Gastrocnemius medialis (tissue), 4 donors: ENCODE results near the gene TTC39C. TPM values are rescaled to one million over a fixed set of nuclear protein-coding genes. Genes with fewer than 3 reads are reported as not detected.

Source experiments
- ATAC-seq, 2 donors: fragments of 150-250 bp; one replicate each; pipeline ENCODE4 v1.9.1; 2016
- DNase-seq, 2 donors: peaks; one replicate each; pipeline ENCODE4 v3.0.0-alpha.2; 2019
- H3K27ac ChIP-seq, 4 donors: fragments of 200-600 bp; sonication (generic); 1 replicate in 1 of 4; 2 replicates in 3 of 4; pipeline ENCODE4 v1.5.1; 2016 to 2018; ENCODE audit warnings: mild to moderate bottlenecking in 2 of 4, moderate library complexity in 1 of 4
- H3K27me3 ChIP-seq, 3 donors: fragments of 200-600 bp; sonication (generic) in 2 of 3; 1 replicate in 1 of 3; 2 replicates in 2 of 3; pipeline versions ENCODE4 v1.5.1 to v1.6.0; 2016 to 2019; ENCODE audit warnings: mild to moderate bottlenecking in 1 of 3, moderate library complexity in 1 of 3
- H3K36me3 ChIP-seq, 2 donors: fragments of 200-600 bp; sonication (generic) in 1 of 2; one replicate each; pipeline ENCODE4 v1.5.1; 2017 to 2018
- H3K4me1 ChIP-seq, 2 donors: fragments of 200-600 bp; sonication (generic) in 1 of 2; one replicate each; pipeline ENCODE4 v1.5.1; 2016 to 2017; ENCODE audit warnings: mild to moderate bottlenecking in 2 of 2
- H3K4me3 ChIP-seq, 4 donors: fragments of 200-600 bp; sonication (generic) in 3 of 4; 1 replicate in 1 of 4; 2 replicates in 3 of 4; pipeline ENCODE4 v1.5.1; 2016 to 2019; ENCODE audit warnings: mild to moderate bottlenecking in 2 of 4
- H3K9me3 ChIP-seq, 3 donors: fragments of 200-600 bp; sonication (generic) in 2 of 3; 1 replicate in 1 of 3; 2 replicates in 2 of 3; pipeline ENCODE4 v1.5.1; 2016 to 2019
- CTCF ChIP-seq, 5 experiments: fragments of 450-650 bp in 3 of 5; fragments of 200-600 bp in 2 of 5; sonication (generic) in 2 of 5; IDR thresholded peaks in 4 of 5; conservative IDR thresholded peaks in 1 of 5; 1 replicate in 4 of 5; 2 replicates in 1 of 5; pipeline ENCODE4 v1.5.1; 2016 to 2019; ENCODE audit warnings: antibody characterized with exemption in 5 of 5, mild to moderate bottlenecking in 3 of 5, moderate library complexity in 3 of 5
- POLR2A ChIP-seq, 2 donors: fragments of 450-650 bp; IDR thresholded peaks; one replicate each; pipeline ENCODE4 v1.6.1; 2017; ENCODE audit warnings: antibody characterized with exemption in 2 of 2, mild to moderate bottlenecking in 2 of 2, moderate library complexity in 2 of 2
- in situ Hi-C, 4 donors: fragments of 200-750 bp; cut with MboI; loops; one replicate each; pipeline versions ENCODE4 v1.15.0 to v1.8.0; 2017; ENCODE audit warnings: low sequenced_read_pairs in 4 of 4
- intact Hi-C: fragments of 100-400 bp; cut with DNase I; formaldehyde crosslinking; loops from one replicate; pipeline ENCODE4 v1.15.1; 2023; ENCODE audit warnings: low total_unique reads
- total RNA-seq, 4 donors: library from RNA; depleted of rRNA; stranded (reverse); fragments of >200 nt; gene quantifications; one replicate each; pipeline versions ENCODE4 v1.1.0 to v1.2.3, GENCODE V29; 2016

TTC39C gene
- total RNA-seq, 4 donors from 2014 or later: 0.71 to 1.8 (median 1.5) TPM

GRCh38 chr18:23969664-23970063 lies 44.9 kb upstream of the TTC39C start:
- H3K9me3 ChIP-seq: no peaks in the 10 kb centered on the region
- ATAC-seq: no peak
- no peak overlapping the region for H3K4me3 ChIP-seq
- no peaks in the 10 kb centered on the region for H3K36me3 ChIP-seq
- no peaks in the 10 kb centered on the region for H3K4me1 ChIP-seq
- no peak overlapping the region for H3K27ac ChIP-seq
- H3K27me3 ChIP-seq: no peaks in the 10 kb centered on the region
- TF ChIP-seq CTCF (IDR thresholded peaks at IDR 0.05 in 4 of 5, conservative IDR thresholded peaks at IDR 0.05 in 1 of 5): no peak
- no peak for TF ChIP-seq POLR2A (IDR thresholded peaks at IDR 0.05)
- DNase-seq: no peak
- in situ Hi-C loops (no loop called here), intact Hi-C loops (loop anchor here (10.0 kb wide), 1 partner anchor 145 kb away; no protein-coding TSS in a partner anchor)

DNA sequence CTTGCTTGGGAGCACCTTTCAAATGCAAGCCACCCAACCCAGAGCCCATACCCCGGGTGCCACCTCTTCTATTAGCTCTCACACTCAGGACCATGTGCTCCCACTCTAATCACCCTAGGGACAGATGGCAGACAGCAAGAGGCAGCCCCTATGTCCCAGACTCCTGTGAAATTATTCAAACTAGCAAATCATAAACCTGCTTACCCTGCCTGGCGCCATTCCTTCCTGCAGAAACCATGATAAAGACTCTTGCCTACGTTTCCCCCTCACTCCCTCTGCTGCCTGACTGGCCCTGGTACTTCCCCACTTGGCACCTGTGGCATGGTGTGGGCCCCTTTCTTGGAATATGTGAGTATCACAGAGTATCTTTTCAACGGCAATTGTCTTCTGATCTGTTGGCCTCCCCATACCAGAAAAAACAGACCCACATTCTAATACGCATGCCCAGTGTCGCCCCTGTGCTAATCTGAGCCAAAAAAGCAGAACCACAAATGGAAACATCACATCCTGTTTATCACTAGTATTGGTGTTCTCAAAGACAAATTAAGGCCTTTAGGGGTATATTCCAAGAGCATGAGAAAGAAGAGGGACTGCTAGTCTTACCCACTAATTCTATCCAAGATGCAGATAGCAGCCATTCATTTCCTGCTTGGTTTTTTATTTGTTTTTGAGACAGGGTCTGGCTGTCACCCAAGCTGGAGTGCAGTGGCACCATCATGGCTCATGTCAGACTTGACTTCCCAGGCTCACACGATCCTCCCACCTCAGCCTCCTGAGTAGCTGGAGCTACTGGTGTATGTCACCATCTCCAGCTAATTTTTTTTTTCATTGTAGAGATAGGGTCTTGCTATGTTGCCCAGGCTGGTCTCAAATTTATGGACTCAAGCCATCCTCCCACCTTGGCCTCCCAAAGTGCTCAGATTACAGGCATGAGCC lies 44.1 kb upstream of the TTC39C start:
- DNase-seq (no peak), ATAC-seq (no peak)
- in situ Hi-C loops: no loop called here
- intact Hi-C loops: no loop called here
- TF ChIP-seq POLR2A (IDR thresholded peaks at IDR 0.05): no peak
- no peaks in the 10 kb centered on the region for H3K9me3 ChIP-seq
- H3K36me3 ChIP-seq: no peaks in the 10 kb centered on the region
- no peak overlapping the region for H3K27ac ChIP-seq
- no peaks in the 10 kb centered on the region for H3K4me1 ChIP-seq
- H3K27me3 ChIP-seq: no peaks in the 10 kb centered on the region
- H3K4me3 ChIP-seq: no peak overlapping the region

DNA sequence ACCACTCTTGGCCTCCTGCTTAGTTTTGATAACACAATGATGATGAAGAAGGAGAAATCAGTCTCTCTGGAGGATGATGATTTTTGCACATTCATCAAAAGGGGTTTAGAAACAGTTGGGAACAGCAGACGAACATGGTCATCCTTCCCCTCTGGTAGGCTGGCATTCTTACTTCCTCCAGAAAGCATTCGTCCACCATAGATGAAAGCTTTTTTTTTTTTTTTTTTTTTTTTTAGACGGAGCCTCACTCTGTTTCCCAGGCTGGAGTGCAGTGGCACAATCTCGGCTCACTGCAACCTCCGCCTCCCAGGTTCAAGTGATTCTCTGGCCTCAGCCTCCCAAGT lies 43.5 kb upstream of the TTC39C start:
- H3K4me3 ChIP-seq: no peak overlapping the region
- no peak overlapping the region for H3K27ac ChIP-seq
- DNase-seq (no peak), ATAC-seq (no peak)
- no peak for TF ChIP-seq POLR2A (IDR thresholded peaks at IDR 0.05)
- no peak for TF ChIP-seq CTCF (IDR thresholded peaks at IDR 0.05 in 4 of 5, conservative IDR thresholded peaks at IDR 0.05 in 1 of 5)
- intact Hi-C loops (no loop called here), in situ Hi-C loops (no loop called here)
- H3K36me3 ChIP-seq: no peaks in the 10 kb centered on the region
- H3K9me3 ChIP-seq: no peaks in the 10 kb centered on the region
- H3K4me1 ChIP-seq: no peaks in the 10 kb centered on the region
- no peaks in the 10 kb centered on the region for H3K27me3 ChIP-seq

DNA sequence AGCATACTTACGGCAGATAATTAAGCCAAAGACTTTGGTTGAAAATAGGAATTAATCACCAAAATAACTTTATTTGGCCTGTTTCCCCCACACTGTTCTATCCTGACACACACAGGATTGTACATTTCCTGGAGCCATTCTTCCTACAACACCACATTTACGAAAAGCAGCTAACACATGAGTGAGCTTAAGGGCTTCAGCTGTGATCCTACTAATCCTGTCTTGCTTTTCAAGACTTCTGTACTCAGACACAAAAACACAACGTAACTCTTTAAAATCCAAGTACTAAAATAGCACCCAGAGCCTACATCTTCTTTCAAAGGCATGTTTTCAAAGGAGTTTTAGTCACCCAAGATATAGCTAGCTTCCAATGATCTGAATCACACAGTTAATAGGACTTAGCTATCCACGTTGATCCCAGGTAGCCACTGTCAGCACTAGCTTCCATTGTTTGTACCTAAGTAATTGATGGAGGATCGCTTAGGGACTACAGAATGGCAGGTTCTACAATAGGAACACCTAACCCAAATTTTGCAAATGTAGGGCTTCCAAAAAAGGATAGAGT lies 42.8 kb upstream of the TTC39C start:
- no peak for DNase-seq
- Histone ChIP-seq H3K27me3 (no peaks in the 10 kb centered on the region), H3K36me3 (no peaks in the 10 kb centered on the region), H3K27ac (no peak overlapping the region), H3K4me3 (no peak overlapping the region), H3K9me3 (no peaks in the 10 kb centered on the region), H3K4me1 (no peaks in the 10 kb centered on the region)
- in situ Hi-C loops (no loop called here), intact Hi-C loops (no loop called here)
- TF ChIP-seq POLR2A (IDR thresholded peaks at IDR 0.05) (no peak), CTCF (IDR thresholded peaks at IDR 0.05 in 4 of 5, conservative IDR thresholded peaks at IDR 0.05 in 1 of 5) (no peak)
- ATAC-seq: no peak

- TF ChIP-seq POLR2A (IDR thresholded peaks at IDR 0.05) (no peak), CTCF (IDR thresholded peaks at IDR 0.05 in 4 of 5, conservative IDR thresholded peaks at IDR 0.05 in 1 of 5) (no peak)
Measured at GRCh38 chr18:23972453-23972852, 42.1 kb upstream of the TTC39C start.

More at GRCh38 chr18:23972453-23972852, 42.1 kb upstream of the TTC39C start:
- no peak for ATAC-seq
- Histone ChIP-seq H3K27ac (no peak overlapping the region), H3K4me1 (no peaks in the 10 kb centered on the region), H3K36me3 (no peaks in the 10 kb centered on the region), H3K4me3 (no peak overlapping the region), H3K9me3 (no peaks in the 10 kb centered on the region), H3K27me3 (no peaks in the 10 kb centered on the region)
- intact Hi-C loops (no loop called here), in situ Hi-C loops (no loop called here)
- no peak for DNase-seq
